Subcutaneous adipose tissue (tissue), 4 donors: Measurements from ENCODE around the gene IGFBP3. TPM values are rescaled to one million over a fixed set of nuclear protein-coding genes. Genes with fewer than 3 reads are reported as not detected.

Experiments used
- total RNA-seq, 4 donors: library from RNA; depleted of rRNA; stranded (reverse); fragments of >200 nt; gene quantifications; one replicate each; pipeline ENCODE4 v1.1.0, GENCODE V29; 2016
- TF ChIP-seq, protein P1 (sequence below): fragments of 450-650 bp; IDR thresholded peaks from one replicate; pipeline ENCODE4 v1.5.1; 2016; ENCODE audit warnings: low read depth, mild to moderate bottlenecking, control low read depth, antibody characterized with exemption, moderate library complexity

Gene IGFBP3
- total RNA-seq, 4 donors from 2014 or later: 551 to 1,271 (median 833) TPM

GRCh38 chr7:45915606-45916005 lies 5.5 kb downstream of the IGFBP3 start:
- TF ChIP-seq, protein P1, sequence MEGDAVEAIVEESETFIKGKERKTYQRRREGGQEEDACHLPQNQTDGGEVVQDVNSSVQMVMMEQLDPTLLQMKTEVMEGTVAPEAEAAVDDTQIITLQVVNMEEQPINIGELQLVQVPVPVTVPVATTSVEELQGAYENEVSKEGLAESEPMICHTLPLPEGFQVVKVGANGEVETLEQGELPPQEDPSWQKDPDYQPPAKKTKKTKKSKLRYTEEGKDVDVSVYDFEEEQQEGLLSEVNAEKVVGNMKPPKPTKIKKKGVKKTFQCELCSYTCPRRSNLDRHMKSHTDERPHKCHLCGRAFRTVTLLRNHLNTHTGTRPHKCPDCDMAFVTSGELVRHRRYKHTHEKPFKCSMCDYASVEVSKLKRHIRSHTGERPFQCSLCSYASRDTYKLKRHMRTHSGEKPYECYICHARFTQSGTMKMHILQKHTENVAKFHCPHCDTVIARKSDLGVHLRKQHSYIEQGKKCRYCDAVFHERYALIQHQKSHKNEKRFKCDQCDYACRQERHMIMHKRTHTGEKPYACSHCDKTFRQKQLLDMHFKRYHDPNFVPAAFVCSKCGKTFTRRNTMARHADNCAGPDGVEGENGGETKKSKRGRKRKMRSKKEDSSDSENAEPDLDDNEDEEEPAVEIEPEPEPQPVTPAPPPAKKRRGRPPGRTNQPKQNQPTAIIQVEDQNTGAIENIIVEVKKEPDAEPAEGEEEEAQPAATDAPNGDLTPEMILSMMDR: no peak

DNA sequence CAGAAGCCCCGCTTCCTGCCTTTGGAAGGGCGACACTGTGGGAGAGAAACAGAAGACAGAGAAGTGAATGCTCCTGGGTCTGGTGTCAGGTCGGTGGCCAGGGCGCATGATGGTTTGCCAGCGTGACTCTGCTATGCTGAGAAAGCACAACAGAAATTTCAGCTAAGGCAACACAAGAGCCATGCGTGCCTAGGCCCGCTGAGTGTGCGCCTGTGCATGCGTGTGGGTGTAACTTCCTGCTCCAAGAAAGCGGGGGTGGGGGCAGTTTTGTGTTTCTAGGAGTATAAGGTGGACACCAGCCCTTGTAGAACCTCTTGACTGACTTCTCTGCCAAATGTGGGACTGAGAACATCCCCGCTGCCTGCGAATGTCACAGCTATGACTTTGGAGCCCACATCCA lies 6.2 kb downstream of the IGFBP3 start:
- TF ChIP-seq, protein P1: no peak

DNA sequence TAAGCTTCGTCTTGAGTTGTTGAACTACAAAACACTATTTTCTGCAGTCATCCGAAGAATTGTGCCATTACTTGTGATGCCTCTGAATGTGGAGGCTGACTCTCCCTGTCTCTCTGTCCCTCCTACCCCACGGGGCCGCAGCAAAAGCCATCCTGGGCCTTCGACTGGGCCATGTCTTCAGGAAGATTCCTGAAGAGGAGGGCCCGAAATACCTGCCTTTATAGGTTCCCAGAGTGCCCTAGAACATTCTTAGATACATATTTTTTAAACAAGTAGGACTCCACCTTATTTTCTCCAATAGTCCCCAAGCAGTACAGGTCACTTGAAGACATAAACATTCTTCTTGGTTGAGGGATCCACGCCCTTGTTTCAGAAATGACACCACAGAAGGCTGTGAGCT lies 8.1 kb downstream of the IGFBP3 start:
- TF ChIP-seq, protein P1: no peak

- TF ChIP-seq, protein P1: no peak
These were observed 9.8 kb downstream of the IGFBP3 start for GRCh38 chr7:45911311-45911710.

GRCh38 chr7:45910855-45911254 lies 10.2 kb downstream of the IGFBP3 start:
- TF ChIP-seq, protein P1: no peak

DNA sequence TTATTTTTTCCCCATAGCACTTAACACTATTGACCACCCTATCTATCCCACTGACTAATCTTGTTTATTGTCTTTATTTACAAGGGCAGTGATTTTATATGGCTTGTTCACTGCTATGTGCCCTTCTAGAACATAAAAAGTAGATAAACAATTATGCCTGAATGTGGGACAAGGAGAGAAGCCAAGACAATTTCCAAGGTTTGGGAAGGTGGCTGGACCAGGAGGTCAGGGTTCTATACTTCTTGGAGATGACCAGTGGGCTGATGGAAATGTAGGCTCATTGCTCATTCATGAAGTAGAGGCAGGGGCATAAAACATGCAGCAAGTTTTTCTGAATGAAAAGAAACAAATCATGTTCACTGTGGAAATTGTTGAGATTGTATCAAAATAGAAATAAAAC lies 11.5 kb downstream of the IGFBP3 start:
- TF ChIP-seq, protein P1: no peak

DNA sequence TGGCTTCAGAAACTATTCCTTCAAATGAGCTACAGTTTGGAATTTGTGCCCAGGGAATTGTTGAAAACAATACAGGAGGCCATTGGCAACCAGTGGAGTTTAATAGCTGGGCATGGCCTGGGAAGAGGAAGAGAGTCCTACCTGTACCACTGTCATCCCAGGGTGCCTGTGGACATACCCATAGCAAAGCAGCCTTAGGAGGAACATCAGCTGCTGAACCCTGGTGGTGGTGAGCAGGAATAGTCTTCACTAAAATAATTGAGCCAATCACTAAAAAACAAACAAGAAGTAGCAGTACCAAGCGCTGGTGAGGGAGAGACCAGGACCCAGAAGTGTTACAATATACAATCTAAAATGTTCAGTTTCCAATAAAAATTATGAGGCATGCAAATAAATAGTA lies 18.3 kb downstream of the IGFBP3 start:
- TF ChIP-seq, protein P1: no peak
